Left lung (tissue), 10 donors: Measurements from ENCODE around the gene RPUSD3. TPM values are rescaled to one million over a fixed set of nuclear protein-coding genes. Genes with fewer than 3 reads are reported as not detected.

Source experiments
- ATAC-seq: fragments of 200-7000 bp; cut with Tn5 transposase; one replicate; pipeline ENCODE4 v1.9.1; 2020; ENCODE audit warnings: moderate library complexity
- DNase-seq, 4 donors: peaks; one replicate each; pipeline ENCODE4 v3.0.0-alpha.2; 2013 to 2020
- H3K27ac ChIP-seq, 2 donors: fragments of 200-600 bp; sonication (generic) in 1 of 2; one replicate each; pipeline versions ENCODE4 v1.5.0 to v1.8.0; 2020 to 2021
- H3K27me3 ChIP-seq, 2 donors: fragments of 200-600 bp; sonication (generic) in 1 of 2; one replicate each; pipeline versions ENCODE4 v1.5.0 to v1.8.0; 2020 to 2021
- H3K36me3 ChIP-seq, 2 donors: fragments of 200-600 bp; sonication (generic) in 1 of 2; one replicate each; pipeline versions ENCODE4 v1.5.0 to v1.8.0; 2020 to 2021
- H3K4me1 ChIP-seq, 2 donors: fragments of 200-600 bp; one replicate each; pipeline ENCODE4 v1.8.0; 2021
- H3K4me3 ChIP-seq, 2 donors: fragments of 200-600 bp; sonication (generic) in 1 of 2; one replicate each; pipeline versions ENCODE4 v1.5.0 to v1.8.0; 2020 to 2021; ENCODE audit warnings: mild to moderate bottlenecking in 1 of 2
- H3K9me3 ChIP-seq, 2 donors: fragments of 200-600 bp; sonication (generic) in 1 of 2; one replicate each; pipeline versions ENCODE4 v1.5.0 to v1.8.0; 2020 to 2021
- CTCF ChIP-seq, 2 donors: fragments of 200-600 bp; sonication (generic) in 1 of 2; IDR thresholded peaks; one replicate each; pipeline versions ENCODE4 v1.5.0 to v1.8.0; 2021; ENCODE audit warnings: antibody characterized with exemption in 2 of 2
- intact Hi-C, 2 donors: fragments of 100-400 bp; cut with DNase I; formaldehyde crosslinking; loops; one replicate each; pipeline versions ENCODE4 v1.11.2 to v1.14.2; 2022
- polyA plus RNA-seq, 6 donors: library from polyadenylated mRNA; unstranded; fragments of 120-200 nt; gene quantifications; one replicate each; pipeline ENCODE4 v1.2.1, GENCODE V29; 2013; ENCODE audit not compliant: insufficient read length in 6 of 6
- total RNA-seq, 2 donors: library from RNA; stranded (reverse); fragmentation: NEBNext Ultra II Directional; extraction: Animal tissue kit (Norgen Biotek cat#: 25700); gene quantifications; one replicate each; pipeline ENCODE4 v1.2.1, GENCODE V29; 2021
- donor health status: DM: no; HTN: yes; CAD: no.
- donor health status: DM: no; HTN: no; CAD: no.

Gene RPUSD3
- total and polyA plus RNA-seq, 8 donors, result 29.6 to 43.1 (median 36.2) TPM

- Histone ChIP-seq H3K4me3 (no peak overlapping the region), H3K27me3 (no peaks in the 10 kb centered on the region), H3K36me3 (peaks cover 0 to 60% of the 10 kb centered on the region in 2 donors), H3K9me3 (no peaks in the 10 kb centered on the region), H3K4me1 (peaks cover 0 to 23% of the 10 kb centered on the region in 2 donors), H3K27ac (peak overlapping the region in 1 of 2 donors; percentile 96)
- ATAC-seq (no peak), DNase-seq (peak in 1 of 4 donors; percentile 69)
- TF ChIP-seq CTCF (IDR thresholded peaks at IDR 0.05), result no peak
- intact Hi-C loops, result no loop called here
Measured at GRCh38 chr3:9806688-9807589, 36.9 kb downstream of the RPUSD3 start.

DNA sequence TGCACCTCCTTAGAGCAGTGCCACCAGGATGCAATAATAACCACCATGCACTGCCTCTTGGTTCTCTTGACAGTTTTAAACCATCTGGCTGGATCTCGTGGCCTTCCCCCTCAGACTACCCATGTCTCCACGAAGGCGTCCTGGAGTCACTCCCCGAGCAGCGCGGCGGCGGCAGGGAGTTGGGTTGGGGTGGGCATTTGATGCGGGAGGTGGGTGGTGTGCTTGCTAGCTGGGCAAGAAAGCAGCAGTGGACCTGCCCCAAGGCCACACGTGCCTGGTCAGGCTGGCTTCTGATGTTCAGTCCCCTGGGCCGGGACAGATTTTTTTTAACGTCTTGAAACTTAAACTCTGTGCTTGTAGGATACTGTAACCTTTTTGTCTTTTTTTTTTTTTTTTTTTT is 37.7 kb downstream of the RPUSD3 start:
- ATAC-seq, result no peak
- H3K27ac ChIP-seq, result no peak overlapping the region
- peaks cover 0 to 23% of the 10 kb centered on the region in 2 donors for H3K4me1 ChIP-seq
- no peak overlapping the region for H3K4me3 ChIP-seq
- no peaks in the 10 kb centered on the region for H3K9me3 ChIP-seq
- peak in 1 of 4 donors; percentile 55 for DNase-seq
- intact Hi-C loops, result no loop called here
- TF ChIP-seq CTCF (IDR thresholded peaks at IDR 0.05), result no peak
- H3K36me3 ChIP-seq, result peaks cover 7 to 68% of the 10 kb centered on the region in 2 donors
- no peaks in the 10 kb centered on the region for H3K27me3 ChIP-seq

- peaks cover 0 to 15% of the 10 kb centered on the region in 2 donors for H3K4me1 ChIP-seq
- no peak overlapping the region for H3K4me3 ChIP-seq
- H3K27me3 ChIP-seq, result no peaks in the 10 kb centered on the region
- TF ChIP-seq CTCF (IDR thresholded peaks at IDR 0.05), result no peak
- ATAC-seq (no peak), DNase-seq (no peak)
- intact Hi-C loops, result no loop called here
- H3K27ac ChIP-seq, result no peak overlapping the region
- peaks cover 9 to 80% of the 10 kb centered on the region in 2 donors for H3K36me3 ChIP-seq
- no peaks in the 10 kb centered on the region for H3K9me3 ChIP-seq
Measured at GRCh38 chr3:9804996-9805395, 38.8 kb downstream of the RPUSD3 start.

DNA sequence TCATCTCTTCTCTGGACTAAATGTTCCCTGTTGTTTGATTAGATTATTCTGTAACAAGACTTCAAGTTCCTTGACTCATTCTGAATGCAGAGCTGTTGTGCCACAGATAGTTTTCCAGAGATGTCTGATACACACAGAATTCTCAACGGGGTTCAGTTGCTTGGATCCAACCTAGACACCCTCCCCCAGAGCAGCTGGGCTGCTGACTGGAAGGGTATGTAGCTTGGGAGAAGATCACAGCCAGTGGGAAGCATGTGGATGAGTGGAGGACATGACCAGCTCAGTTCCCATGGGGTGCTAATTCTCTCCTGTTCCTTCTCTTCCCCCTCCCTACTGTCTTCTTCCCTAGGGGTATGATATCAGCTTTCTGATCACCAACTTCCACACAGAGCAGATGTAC is 40.3 kb downstream of the RPUSD3 start:
- no peak for ATAC-seq
- intact Hi-C loops, result no loop called here

More for the DNA sequence above, 40.3 kb downstream of the RPUSD3 start:
- no peak overlapping the region for H3K27ac ChIP-seq
- H3K4me3 ChIP-seq, result no peak overlapping the region
- peaks cover 0 to 5% of the 10 kb centered on the region in 2 donors for H3K4me1 ChIP-seq
- H3K36me3 ChIP-seq, result peaks cover 9 to 95% of the 10 kb centered on the region in 2 donors
- H3K27me3 ChIP-seq, result no peaks in the 10 kb centered on the region
- TF ChIP-seq CTCF (IDR thresholded peaks at IDR 0.05), result no peak
- DNase-seq, result no peak
- H3K9me3 ChIP-seq, result no peaks in the 10 kb centered on the region
